K562 (cell line): ENCODE results near the gene PLEKHH3. TPM values are rescaled to one million over a fixed set of nuclear protein-coding genes. Genes with fewer than 3 reads are reported as not detected.

ENCODE experiments used
- BCOR ChIP-seq: fragments of 450-650 bp; IDR thresholded peaks from 2 replicates; pipeline ENCODE4 v1.6.1; 2016
- CTBP1 ChIP-seq: fragments of 450-650 bp; IDR thresholded peaks from 2 replicates; pipeline ENCODE4 v1.6.1; 2016; ENCODE audit warnings: borderline replicate concordance
- CXXC5 ChIP-seq: fragments of 250-450 bp; sonication (Bioruptor Pico); IDR thresholded peaks from 2 replicates; pipeline ENCODE4 v1.8.0; 2022; ENCODE audit warnings: inconsistent platforms, mild to moderate bottlenecking, moderate library complexity
- DMBX1 ChIP-seq: fragments of 250-450 bp; sonication (Bioruptor Pico); IDR thresholded peaks from 2 replicates; pipeline ENCODE4 v1.8.0; 2022; ENCODE audit warnings: inconsistent platforms, mild to moderate bottlenecking, moderate library complexity, borderline replicate concordance
- DPF2 ChIP-seq: fragments of 450-650 bp; IDR thresholded peaks from 2 replicates; pipeline ENCODE4 v1.6.1; 2016
- EGR1 ChIP-seq: fragments of 450-650 bp; conservative IDR thresholded peaks from 2 replicates; pipeline ENCODE4 v1.6.1; 2017; ENCODE audit warnings: mild to moderate bottlenecking
- FOXP4 ChIP-seq: sonication (generic); formaldehyde crosslinking; IDR thresholded peaks from 2 replicates; pipeline ENCODE4 v1.8.0; 2022; ENCODE audit warnings: mild to moderate bottlenecking, missing genetic modification reagents, borderline replicate concordance
- HDAC1 ChIP-seq, 2 experiments: fragments of 450-650 bp; IDR thresholded peaks; 2 replicates each; pipeline ENCODE4 v1.6.1; 2016 to 2017; ENCODE audit warnings: inconsistent platforms in 1 of 2, mild to moderate bottlenecking in 1 of 2, moderate library complexity in 1 of 2
- HDAC2 ChIP-seq: fragments of 450-650 bp; IDR thresholded peaks from 2 replicates; pipeline ENCODE4 v1.6.1; 2016; ENCODE audit warnings: mild to moderate bottlenecking
- HDGF ChIP-seq: fragments of 450-650 bp; IDR thresholded peaks from 2 replicates; pipeline ENCODE4 v1.6.1; 2016
- HMGN3 ChIP-seq: IDR thresholded peaks from 2 replicates; pipeline ENCODE4 v1.6.1; 2011; ENCODE audit warnings: borderline replicate concordance, low read depth, mild to moderate bottlenecking, mixed read lengths, low read length; ENCODE audit not compliant: insufficient read length; ENCODE audit errors: extremely low read depth
- NCOA6 ChIP-seq: fragments of 450-650 bp; IDR thresholded peaks from 2 replicates; pipeline ENCODE4 v1.6.1; 2017; ENCODE audit warnings: mild to moderate bottlenecking
- NFIC ChIP-seq: fragments of 450-650 bp; IDR thresholded peaks from 2 replicates; pipeline ENCODE4 v1.6.1; 2017; ENCODE audit warnings: mild to moderate bottlenecking, inconsistent platforms
- PML ChIP-seq: IDR thresholded peaks from 2 replicates; pipeline ENCODE4 v1.6.1; 2012; ENCODE audit warnings: low read length, inconsistent platforms
- PRDM10 ChIP-seq: fragments of 450-650 bp; IDR thresholded peaks from 2 replicates; pipeline ENCODE4 v1.6.1; 2018; ENCODE audit not compliant: partially characterized antibody
- ZBED1 ChIP-seq: IDR thresholded peaks from 2 replicates; pipeline ENCODE4 v1.6.1; 2014
- ZNF512 ChIP-seq: IDR thresholded peaks from 2 replicates; pipeline ENCODE4 v1.6.1; 2016; ENCODE audit warnings: missing genetic modification characterization, missing compliant biosample characterization
- ZNF518B ChIP-seq: fragments of 250-450 bp; sonication (Bioruptor Pico); IDR thresholded peaks from 2 replicates; pipeline ENCODE4 v1.5.0; 2021; ENCODE audit warnings: mild to moderate bottlenecking, moderate library complexity
- polyA plus RNA-seq, 8 experiments: library from polyadenylated mRNA; depleted of rRNA in 4 of 8; stranded (reverse) in 5 of 8; unstranded in 3 of 8; fragments of >200 nt; fragmentation: Nextera tagmentation in 2 of 8; fragmentation: Illumina TruSeq in 1 of 8; extraction: Ambion mirVana in 2 of 8; extraction: Trizol in 1 of 8; gene quantifications; 2 replicates each; pipeline versions ENCODE4 v1.2.1 to v1.2.3, GENCODE V29; 2011 to 2014; ENCODE audit warnings: inconsistent platforms in 1 of 8, missing spikeins in 1 of 8
- total RNA-seq, 7 experiments: library from RNA; depleted of rRNA in 6 of 7; stranded (reverse); fragments of >200 nt in 6 of 7; fragmentation: Illumina TruSeq in 2 of 7; extraction: Trizol in 2 of 7; gene quantifications; 2 replicates each; pipeline versions ENCODE4 v1.2.1 to v1.2.3, GENCODE V29; 2011 to 2021; ENCODE audit warnings: low replicate concordance in 1 of 7

The PLEKHH3 gene
- total and polyA plus RNA-seq, 9 of the 15 experiments (the other 6 are each of a cell fraction or from before 2014, with no cell fraction given) = 0.58 to 34.5 (median 5.0) TPM

GRCh38 chr17:42676424-42677011 is at the start of gene PLEKHH3 (continued):
- TF ChIP-seq ZNF512 (tag) = no peak
- TF ChIP-seq FOXP4 (CRISPR knock-in tag) = no peak
- TF ChIP-seq BCOR = peak; percentile 56
- 0 out of 2 replicates have a peak, but pooled peaks have one; percentile 3 for TF ChIP-seq CTBP1
- 0 out of 2 replicates have a peak, but pooled peaks have one; percentile 43 for TF ChIP-seq ZBED1
- peak in 1 of 2 experiments; percentile 66; a peak in 2 of 4 replicates for TF ChIP-seq HDAC1 (IDR thresholded peaks at IDR 0.05)
- no peak for TF ChIP-seq ZNF518B (CRISPR knock-in tag)
- no peak; the same call in 1 of the 2 replicates for TF ChIP-seq PML
- peak; percentile 29; the same call in 1 of the 2 replicates for TF ChIP-seq HDAC2
- no peak for TF ChIP-seq PRDM10
- TF ChIP-seq HMGN3 = no peak
- TF ChIP-seq CXXC5 (CRISPR knock-in tag) = peak; percentile 50; the same call in 1 of the 2 replicates
- TF ChIP-seq HDGF = no peak
- 0 out of 2 replicates have a peak, but pooled peaks have one; percentile 38 for TF ChIP-seq NCOA6
- TF ChIP-seq DMBX1 (CRISPR knock-in tag) = no peak
- TF ChIP-seq DPF2 = peak; percentile 44; the same call in 1 of the 2 replicates
- peak; percentile 74 for TF ChIP-seq NFIC
- TF ChIP-seq EGR1 = 0 out of 2 replicates have a peak, but pooled peaks have one; percentile 3
